HCT116 (cell line): ENCODE results near the gene SNX25. TPM values are rescaled to one million over a fixed set of nuclear protein-coding genes. Genes with fewer than 3 reads are reported as not detected.

Experiments used
- ATAC-seq: fragments of 200-7000 bp; cut with Tn5 transposase; 2 replicates; pipeline ENCODE4 v1.9.1; 2020; ENCODE audit warnings: mild to moderate bottlenecking, moderate library complexity
- BruUV-seq: library from RNA; stranded (reverse); fragments of 400-500 nt; replicated peaks from 2 replicates; lab custom pipeline; 2021; lab: Mats Ljungman, UMichigan
- CTCF ChIA-PET: fragments of 300-600 bp; sonication (Branson Sonifier 250); formaldehyde crosslinking; loops from one replicate; lab custom pipeline; 2021; ENCODE audit warnings: antibody characterized with exemption; lab: Charles Lee
- POLR2A ChIA-PET: fragments of 300-600, 350-600 bp; sonication (Branson Sonifier 250); formaldehyde crosslinking; loops from one replicate; lab custom pipeline; 2021; ENCODE audit warnings: antibody characterized with exemption; lab: Charles Lee
- RAD21 ChIA-PET, 2 experiments: fragments of 300-600 bp; sonication (Branson Sonifier 250); formaldehyde crosslinking; loops; one replicate each; lab custom pipeline; 2023; ENCODE audit warnings: low total read pairs in 2 of 2; ENCODE audit not compliant: uncharacterized antibody in 2 of 2, unreplicated experiment in 2 of 2, low non-redundant PET in 1 of 2; lab: Charles Lee
- DNase-seq: peaks from one replicate; pipeline ENCODE4 v3.0.0-alpha.2; 2010; ENCODE audit warnings: low read depth, low spot score
- H2AFZ ChIP-seq: fragments of 200-600 bp; shearing (Covaris generic), sonication (generic); 2 replicates; pipeline ENCODE4 v1.6.1; 2017; ENCODE audit warnings: low read depth, mixed run types, mixed read lengths, antibody characterized with exemption, low read length; ENCODE audit not compliant: poor library complexity, severe bottlenecking
- H3K27ac ChIP-seq: 2 replicates; pipeline ENCODE4 v1.5.1; 2012; ENCODE audit warnings: low read depth, low read length
- H3K27me3 ChIP-seq: fragments of 200-600 bp; sonication (generic); 2 replicates; pipeline ENCODE4 v1.6.1; 2016; ENCODE audit warnings: mixed run types, low read length, mixed read lengths; ENCODE audit not compliant: insufficient read depth
- H3K36me3 ChIP-seq, 2 experiments: fragments of 200-500 bp in 1 of 2; fragments of 200-600 bp in 1 of 2; sonication (Bioruptor generic) in 1 of 2; sonication (generic) in 1 of 2; 2 replicates each; pipeline versions ENCODE4 v1.5.1 to v1.6.1; 2014 to 2016; ENCODE audit warnings: low read length in 2 of 2, inconsistent platforms in 1 of 2, mixed read lengths in 1 of 2, mixed run types in 1 of 2; ENCODE audit not compliant: insufficient read depth in 2 of 2, control insufficient read depth in 1 of 2
- H3K4me1 ChIP-seq, 2 experiments: fragments of 200-600 bp in 1 of 2; sonication (generic) in 1 of 2; 2 replicates each; pipeline versions ENCODE4 v1.5.1 to v1.6.1; 2012 to 2017; ENCODE audit warnings: low read length in 2 of 2, inconsistent platforms in 1 of 2, mild to moderate bottlenecking in 1 of 2, mixed read lengths in 1 of 2, mixed run types in 1 of 2, moderate library complexity in 1 of 2; ENCODE audit not compliant: insufficient read depth in 2 of 2, control insufficient read depth in 1 of 2
- H3K4me2 ChIP-seq: fragments of 200-600 bp; sonication (generic); 2 replicates; pipeline ENCODE4 v1.6.1; 2017; ENCODE audit warnings: mixed run types, low read length, mixed read lengths
- H3K4me3 ChIP-seq, 2 experiments: fragments of 200-600 bp in 1 of 2; sonication (generic) in 1 of 2; replicated peaks in 1 of 2; 2 replicates each; pipeline ENCODE4 v1.5.1; 2011 to 2016; ENCODE audit warnings: low read length in 2 of 2, control low read depth in 1 of 2, low read depth in 1 of 2, mild to moderate bottlenecking in 1 of 2, mixed read lengths in 1 of 2, mixed run types in 1 of 2
- H3K79me2 ChIP-seq: fragments of 200-600 bp; sonication (generic); 2 replicates; pipeline ENCODE4 v1.6.1; 2017; ENCODE audit warnings: mild to moderate bottlenecking, mixed run types, low read length, moderate library complexity, mixed read lengths; ENCODE audit not compliant: insufficient read depth
- H3K9ac ChIP-seq: fragments of 200-600 bp; sonication (generic); 2 replicates; pipeline ENCODE4 v1.6.1; 2016; ENCODE audit warnings: low read length, mixed read lengths
- H3K9me2 ChIP-seq: fragments of 200-600 bp; sonication (generic), shearing (Covaris generic); 2 replicates; pipeline ENCODE4 v1.6.1; 2017; ENCODE audit warnings: mixed run types, mild to moderate bottlenecking, moderate library complexity; ENCODE audit not compliant: insufficient read depth
- H3K9me3 ChIP-seq, 2 experiments: fragments of 200-500 bp in 1 of 2; fragments of 200-600 bp in 1 of 2; sonication (Bioruptor generic) in 1 of 2; sonication (generic) in 1 of 2; 2 replicates each; pipeline ENCODE4 v1.6.1; 2014 to 2017; ENCODE audit warnings: low read length in 2 of 2, mixed read lengths in 2 of 2, inconsistent platforms in 1 of 2, low read depth in 1 of 2, mild to moderate bottlenecking in 1 of 2, mixed run types in 1 of 2, moderate library complexity in 1 of 2; ENCODE audit not compliant: control insufficient read depth in 1 of 2, insufficient read depth in 1 of 2
- H4K20me1 ChIP-seq: fragments of 200-600 bp; sonication (generic), shearing (Covaris generic); 2 replicates; pipeline ENCODE4 v1.6.1; 2017; ENCODE audit warnings: mixed run types, mild to moderate bottlenecking, moderate library complexity; ENCODE audit not compliant: insufficient read depth
- CBX3 ChIP-seq: IDR thresholded peaks from 2 replicates; pipeline ENCODE4 v1.6.1; 2012; ENCODE audit warnings: low read depth
- CEBPB ChIP-seq: IDR thresholded peaks from 2 replicates; pipeline ENCODE4 v1.6.1; 2012; ENCODE audit warnings: low read depth
- CTCF ChIP-seq, 3 experiments: fragments of 200-600 bp in 1 of 3; sonication (generic) in 1 of 3; IDR thresholded peaks in 2 of 3; conservative IDR thresholded peaks in 1 of 3; 2 replicates each; pipeline ENCODE4 v1.5.1; 2012 to 2017; ENCODE audit warnings: low read depth in 2 of 3, low read length in 2 of 3, antibody characterized with exemption in 1 of 3, borderline replicate concordance in 1 of 3, control low read depth in 1 of 3, mild to moderate bottlenecking in 1 of 3, mixed read lengths in 1 of 3, mixed run types in 1 of 3, moderate library complexity in 1 of 3; ENCODE audit not compliant: insufficient read depth in 1 of 3
- EGR1 ChIP-seq: IDR thresholded peaks from 2 replicates; pipeline ENCODE4 v1.6.1; 2012; ENCODE audit warnings: low read depth
- ELF1 ChIP-seq: IDR thresholded peaks from 2 replicates; pipeline ENCODE4 v1.6.1; 2012; ENCODE audit warnings: low read depth, borderline replicate concordance
- EZH2 ChIP-seq: fragments of 200-600 bp; sonication (generic); IDR thresholded peaks from 2 replicates; pipeline ENCODE4 v1.6.1; 2017; ENCODE audit warnings: antibody characterized with exemption, mixed run types
- EZH2phosphoT487 ChIP-seq: fragments of 200-600 bp; IDR thresholded peaks from 2 replicates; pipeline ENCODE4 v1.6.1; 2018; ENCODE audit warnings: antibody characterized with exemption, borderline replicate concordance
- JUND ChIP-seq: IDR thresholded peaks from 2 replicates; pipeline ENCODE4 v1.6.1; 2012
- POLR2AphosphoS5 ChIP-seq: IDR thresholded peaks from 2 replicates; pipeline ENCODE4 v1.6.1; 2011; ENCODE audit warnings: mild to moderate bottlenecking, low read depth, low read length, moderate library complexity
- RAD21 ChIP-seq: IDR thresholded peaks from 2 replicates; pipeline ENCODE4 v1.6.1; 2012; ENCODE audit warnings: low read depth, mild to moderate bottlenecking
- SIN3A ChIP-seq: IDR thresholded peaks from 2 replicates; pipeline ENCODE4 v1.6.1; 2012; ENCODE audit warnings: low read depth
- SRF ChIP-seq: IDR thresholded peaks from 2 replicates; pipeline ENCODE4 v1.6.1; 2012; ENCODE audit warnings: low read depth
- TCF7L2 ChIP-seq: IDR thresholded peaks from 2 replicates; pipeline ENCODE4 v1.7.0; 2011; ENCODE audit warnings: borderline replicate concordance, inconsistent platforms; ENCODE audit not compliant: insufficient read depth, insufficient read length; ENCODE audit errors: extremely low read depth
- YY1 ChIP-seq: IDR thresholded peaks from 2 replicates; pipeline ENCODE4 v1.6.1; 2011; ENCODE audit warnings: low read length, low read depth, moderate library complexity, mild to moderate bottlenecking; ENCODE audit not compliant: insufficient replicate concordance; ENCODE audit errors: extremely low read depth
- ZBTB33 ChIP-seq: IDR thresholded peaks from 2 replicates; pipeline ENCODE4 v1.6.1; 2011; ENCODE audit warnings: mild to moderate bottlenecking, low read length, moderate library complexity; ENCODE audit not compliant: insufficient replicate concordance; ENCODE audit errors: extremely low read depth
- ZFX ChIP-seq: fragments of 450-650 bp; IDR thresholded peaks from 2 replicates; pipeline ENCODE4 v1.6.1; 2017
- ZNF274 ChIP-seq: fragments of 200-500 bp; sonication (Bioruptor generic); IDR thresholded peaks from 2 replicates; pipeline ENCODE4 v1.6.1; 2014; ENCODE audit warnings: mild to moderate bottlenecking, low read depth, low read length, inconsistent platforms
- intact Hi-C: fragments of 100-400 bp; cut with micrococcal nuclease; formaldehyde crosslinking; loops from 2 replicates; pipeline ENCODE4 v1.10.0; 2022
- total RNA-seq: library from RNA; stranded (reverse); gene quantifications from one replicate; pipeline ENCODE4 v1.2.1, GENCODE V29; 2021; ENCODE audit not compliant: unreplicated experiment
- TF ChIP-seq, protein P1 (sequence below): IDR thresholded peaks from 2 replicates; pipeline ENCODE4 v1.6.1; 2012

Gene SNX25
- total RNA-seq, 1 experiment from 2014 or later: 20.9 TPM

GRCh38 chr4:185374573-185374972 is 165.2 kb downstream of the SNX25 start:
- Histone ChIP-seq H3K9me2 (no peaks in the 10 kb centered on the region), H3K4me2 (no peak overlapping the region), H2AFZ (no peak overlapping the region), H3K9me3 (no peaks in the 10 kb centered on the region), H3K4me3 (no peak overlapping the region), H3K4me1 (no peaks in the 10 kb centered on the region), H3K27me3 (no peaks in the 10 kb centered on the region), H3K36me3 (no peaks in the 10 kb centered on the region; a peak in 1 of 4 replicates), H3K79me2 (no peaks in the 10 kb centered on the region), H3K9ac (no peak overlapping the region), H4K20me1 (no peaks in the 10 kb centered on the region), H3K27ac (no peak overlapping the region)
- POLR2A ChIA-PET: no interaction called here
- intact Hi-C loops: no loop called here
- no peak for ATAC-seq
- no TSS peak for BruUV-seq
- RAD21 ChIA-PET: no interaction called here
- CTCF ChIA-PET: no interaction called here
- TF ChIP-seq EGR1 (no peak), ELF1 (no peak), TCF7L2 (no peak), RAD21 (no peak), ZNF274 (no peak), ZFX (no peak), YY1 (no peak), CEBPB (no peak), EZH2phosphoT487 (no peak), EZH2 (no peak)
- TF ChIP-seq, protein P1, sequence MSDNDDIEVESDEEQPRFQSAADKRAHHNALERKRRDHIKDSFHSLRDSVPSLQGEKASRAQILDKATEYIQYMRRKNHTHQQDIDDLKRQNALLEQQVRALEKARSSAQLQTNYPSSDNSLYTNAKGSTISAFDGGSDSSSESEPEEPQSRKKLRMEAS: no peak
- DNase-seq: no peak

- POLR2A ChIA-PET: no interaction called here
- RAD21 ChIA-PET: no interaction called here
- CTCF ChIA-PET: no interaction called here
- H3K9me2 ChIP-seq: no peaks in the 10 kb centered on the region
- H3K4me1 ChIP-seq: peaks cover under 1 to 2% of the 10 kb centered on the region in 2 experiments; a peak in 1 of 4 replicates
- no peak overlapping the region for H2AFZ ChIP-seq
- intact Hi-C loops: no loop called here
- H3K36me3 ChIP-seq: no peaks in the 10 kb centered on the region
- no peaks in the 10 kb centered on the region for H3K79me2 ChIP-seq
- BruUV-seq: no TSS peak
- ATAC-seq (no peak), DNase-seq (no peak)
- no peaks in the 10 kb centered on the region for H3K27me3 ChIP-seq
- no peaks in the 10 kb centered on the region for H3K9me3 ChIP-seq
- H4K20me1 ChIP-seq: no peaks in the 10 kb centered on the region
- no peak overlapping the region for H3K9ac ChIP-seq
- no peak overlapping the region for H3K4me3 ChIP-seq
- no peak overlapping the region for H3K4me2 ChIP-seq
- H3K27ac ChIP-seq: no peak overlapping the region
- TF ChIP-seq ZNF274: no peak
- TF ChIP-seq CTCF (IDR thresholded peaks at IDR 0.05 in 2 of 3, conservative IDR thresholded peaks at IDR 0.05 in 1 of 3; ENCODE audit: borderline replicate concordance in 1 of 3, insufficient read depth in 1 of 3, low read depth in 2 of 3, low read length in 2 of 3): no peak
- no peak for TF ChIP-seq EZH2
- TF ChIP-seq ZBTB33: no peak
- TF ChIP-seq ZFX: no peak
- TF ChIP-seq ELF1: no peak
- TF ChIP-seq, protein P1: no peak
- TF ChIP-seq POLR2AphosphoS5: no peak
- TF ChIP-seq JUND: no peak
- TF ChIP-seq CBX3: no peak
- no peak for TF ChIP-seq SRF
- TF ChIP-seq SIN3A: no peak
These were observed 168.9 kb downstream of the SNX25 start for GRCh38 chr4:185378264-185378663.
